K562 (cell line): ENCODE results near the gene ZNF80. TPM values are rescaled to one million over a fixed set of nuclear protein-coding genes. Genes with fewer than 3 reads are reported as not detected.

Experiments used
- CAMTA2 ChIP-seq: fragments of 250-450 bp; sonication (Bioruptor Pico); conservative IDR thresholded peaks from 2 replicates; pipeline ENCODE4 v1.5.1; 2022
- ZBTB33 ChIP-seq: sonication (generic); formaldehyde crosslinking; IDR thresholded peaks from 2 replicates; pipeline ENCODE4 v1.8.1; 2023; ENCODE audit warnings: mild to moderate bottlenecking, missing genetic modification reagents
- ZNF407 ChIP-seq: fragments of 450-650 bp; IDR thresholded peaks from 2 replicates; pipeline ENCODE4 v1.6.1; 2016; ENCODE audit warnings: low read depth
- ZNF764 ChIP-seq: fragments of 250-450 bp; sonication (Bioruptor Pico); IDR thresholded peaks from 2 replicates; pipeline ENCODE4 v1.4.0; 2020; ENCODE audit warnings: low read depth, mild to moderate bottlenecking, moderate library complexity
- polyA plus RNA-seq, 8 experiments: library from polyadenylated mRNA; depleted of rRNA in 4 of 8; stranded (reverse) in 5 of 8; unstranded in 3 of 8; fragments of >200 nt; fragmentation: Nextera tagmentation in 2 of 8; fragmentation: Illumina TruSeq in 1 of 8; extraction: Ambion mirVana in 2 of 8; extraction: Trizol in 1 of 8; gene quantifications; 2 replicates each; pipeline versions ENCODE4 v1.2.1 to v1.2.3, GENCODE V29; 2011 to 2014; ENCODE audit warnings: inconsistent platforms in 1 of 8, missing spikeins in 1 of 8
- total RNA-seq, 7 experiments: library from RNA; depleted of rRNA in 6 of 7; stranded (reverse); fragments of >200 nt in 6 of 7; fragmentation: Illumina TruSeq in 2 of 7; extraction: Trizol in 2 of 7; gene quantifications; 2 replicates each; pipeline versions ENCODE4 v1.2.1 to v1.2.3, GENCODE V29; 2011 to 2021; ENCODE audit warnings: low replicate concordance in 1 of 7
- TF ChIP-seq, protein P1 (sequence below): fragments of 250-450 bp; sonication (Bioruptor Pico); IDR thresholded peaks from 2 replicates; pipeline ENCODE4 v1.5.1; 2021; ENCODE audit warnings: mild to moderate bottlenecking

ZNF80 gene
- total and polyA plus RNA-seq, 9 of the 15 experiments (the other 6 are each of a cell fraction or from before 2014, with no cell fraction given), result 0.01 to 0.07 (median 0.04) TPM; not detected in 3

DNA sequence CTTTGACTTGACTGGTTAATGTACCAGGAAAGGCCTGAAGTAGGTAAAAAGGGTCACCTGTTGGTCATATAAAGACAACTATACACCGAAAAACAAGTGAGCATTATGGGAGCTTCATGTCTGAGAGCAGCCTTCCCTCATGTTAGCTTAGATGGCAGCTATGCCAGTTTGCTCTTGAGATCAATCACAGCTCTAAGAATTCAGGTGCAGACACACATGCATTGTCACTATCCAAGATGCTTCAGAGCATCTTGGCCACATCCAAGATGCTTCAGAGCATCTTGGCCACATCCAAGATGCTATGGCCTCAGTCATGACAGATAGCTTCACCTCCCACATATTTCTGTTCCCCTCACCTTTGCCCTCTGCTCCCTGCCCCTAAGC is 15.5 kb downstream of the ZNF80 start (continued):
- TF ChIP-seq ZNF407 (no peak), CAMTA2 (CRISPR knock-in tag) (no peak), ZNF764 (no peak), ZBTB33 (no peak)
- TF ChIP-seq, protein P1, sequence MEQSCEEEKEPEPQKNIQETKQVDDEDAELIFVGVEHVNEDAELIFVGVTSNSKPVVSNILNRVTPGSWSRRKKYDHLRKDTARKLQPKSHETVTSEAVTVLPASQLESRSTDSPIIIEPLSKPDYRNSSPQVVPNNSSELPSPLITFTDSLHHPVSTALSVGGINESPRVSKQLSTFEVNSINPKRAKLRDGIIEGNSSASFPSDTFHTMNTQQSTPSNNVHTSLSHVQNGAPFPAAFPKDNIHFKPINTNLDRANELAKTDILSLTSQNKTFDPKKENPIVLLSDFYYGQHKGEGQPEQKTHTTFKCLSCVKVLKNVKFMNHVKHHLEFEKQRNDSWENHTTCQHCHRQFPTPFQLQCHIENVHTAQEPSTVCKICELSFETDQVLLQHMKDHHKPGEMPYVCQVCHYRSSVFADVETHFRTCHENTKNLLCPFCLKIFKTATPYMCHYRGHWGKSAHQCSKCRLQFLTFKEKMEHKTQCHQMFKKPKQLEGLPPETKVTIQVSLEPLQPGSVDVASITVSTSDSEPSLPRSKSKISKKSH (CRISPR knock-in tag), result no peak
- TF ChIP-seq, all 486 proteins: peak for 2
